ENCODE results near the gene C11orf65.
A peak's percentile ranks its signal among the peaks of the same experiment; 100 is the strongest.

Gene C11orf65

GRCh38 chr11:108368134-108368533 lies 99.2 kb downstream of the C11orf65 start:
- no peak for DNase-seq

GRCh38 chr11:108364159-108364558 lies 103.2 kb downstream of the C11orf65 start:
- no peak for DNase-seq

GRCh38 chr11:108351468-108351867 lies 115.9 kb downstream of the C11orf65 start:
- no peak for DNase-seq

DNA sequence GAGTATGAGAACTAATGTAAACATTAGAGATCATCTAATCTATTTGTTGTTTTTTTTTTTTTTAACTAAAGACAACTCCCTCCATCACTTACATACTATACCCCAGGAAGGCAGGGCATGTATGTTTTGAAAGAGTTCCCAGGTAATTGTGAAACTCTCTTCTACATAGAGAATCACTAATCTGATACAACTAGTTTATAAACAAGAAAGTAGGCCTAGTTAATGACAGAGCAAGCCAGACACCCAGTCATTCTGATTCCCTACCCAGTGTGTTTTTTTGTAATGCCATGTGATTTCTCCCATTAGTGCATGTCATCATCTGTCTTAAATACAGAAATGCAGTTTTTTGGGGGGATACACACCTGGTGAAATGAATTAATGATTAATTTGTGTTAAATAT lies 120.9 kb downstream of the C11orf65 start:
- DNase-seq = no peak

GRCh38 chr11:108345767-108346166 lies 121.6 kb downstream of the C11orf65 start:
- DNase-seq = no peak

DNA sequence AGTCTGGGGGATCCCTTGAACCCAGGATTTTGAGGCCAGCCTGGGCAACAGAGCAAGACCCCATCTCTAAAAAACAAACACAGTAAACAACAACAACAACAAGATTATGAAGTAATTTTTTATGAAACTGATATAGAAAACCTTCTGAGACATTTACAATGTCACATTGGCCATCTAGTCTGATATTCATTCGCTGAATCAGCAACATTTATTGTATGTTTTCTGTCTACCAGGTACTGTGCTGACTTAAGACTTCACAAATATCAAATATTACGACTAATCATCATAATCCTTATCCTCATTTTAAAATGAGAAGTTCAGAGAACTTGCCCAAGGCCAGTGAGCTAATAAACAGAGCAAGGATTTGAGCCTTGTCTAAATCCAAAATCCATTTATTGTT lies 123.6 kb downstream of the C11orf65 start:
- DNase-seq = no peak

- DNase-seq = no peak
Observed at GRCh38 chr11:108341654-108342053, 125.7 kb downstream of the C11orf65 start.

GRCh38 chr11:108340973-108341372 lies 126.4 kb downstream of the C11orf65 start:
- peak; percentile 10 for DNase-seq

GRCh38 chr11:108338750-108339149 lies 128.6 kb downstream of the C11orf65 start:
- no peak for DNase-seq

DNA sequence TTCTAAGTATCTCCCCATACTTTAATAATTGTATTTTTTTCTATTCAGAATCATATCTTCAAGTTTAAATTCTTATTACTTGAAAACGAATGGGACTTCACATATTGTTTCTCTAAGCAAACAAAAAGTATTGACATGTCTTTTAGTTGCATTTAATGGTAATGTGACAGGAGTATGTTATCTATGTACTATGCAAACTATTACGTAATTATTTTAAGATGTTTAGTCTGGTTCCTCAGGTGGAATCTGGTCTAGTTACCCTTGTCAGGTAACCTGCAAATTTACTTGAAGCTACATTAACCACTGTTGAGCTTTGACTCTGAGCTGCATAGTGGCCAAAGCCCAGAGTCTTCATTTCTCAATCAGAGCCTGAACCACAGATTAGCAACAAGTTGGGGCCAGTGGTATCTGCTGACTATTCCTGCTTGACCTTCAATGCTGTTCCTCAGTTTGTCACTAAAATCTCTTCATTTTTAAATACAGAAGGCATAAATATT lies 133.9 kb downstream of the C11orf65 start:
- no peak for DNase-seq

All from activated CD4-positive, alpha-beta T cell treated with anti-CD3 and anti-CD28 coated beads, Interleukin-2, Interleukin-6, amounts not matched to agents 100 ng/mL and 50 ng/mL, durations not matched to agents 16 hours and 8 hours (primary cell).